Caco-2 (cell line): ENCODE measurements around the gene MTAP. TPM values are rescaled to one million over a fixed set of nuclear protein-coding genes. Genes with fewer than 3 reads are reported as not detected.

Experiments used
- BruUV-seq: library from RNA; stranded (reverse); fragments of 400-500 nt; replicated peaks from 2 replicates; lab custom pipeline; 2021; lab: Mats Ljungman, UMichigan
- CTCF ChIA-PET: fragments of 300-600 bp; sonication (Branson Sonifier 250); formaldehyde crosslinking; loops from one replicate; lab custom pipeline; 2022; ENCODE audit warnings: antibody characterized with exemption; lab: Charles Lee
- POLR2A ChIA-PET: fragments of 300-600 bp; sonication (Branson Sonifier 250); formaldehyde crosslinking; loops from one replicate; lab custom pipeline; 2022; ENCODE audit warnings: antibody characterized with exemption; lab: Charles Lee
- DNase-seq, 2 experiments: peaks; one replicate each; pipeline versions ENCODE4 v3.0.0 to v3.0.0-alpha.2; 2020 to 2022
- H3K27me3 ChIP-seq: replicated peaks from 2 replicates; pipeline ENCODE4 v1.6.0; 2011; ENCODE audit warnings: low read length; ENCODE audit not compliant: control insufficient read depth, insufficient read depth
- H3K36me3 ChIP-seq: 2 replicates; pipeline ENCODE4 v1.5.1; 2011; ENCODE audit warnings: low read length; ENCODE audit not compliant: control insufficient read depth, insufficient read depth
- H3K4me1 ChIP-seq: fragments of 250-450 bp; sonication (Bioruptor Pico); 2 replicates; pipeline ENCODE4 v1.5.1; 2020; ENCODE audit warnings: mild to moderate bottlenecking
- H3K4me3 ChIP-seq: 2 replicates; pipeline ENCODE4 v1.5.1; 2011; ENCODE audit warnings: low read depth, mild to moderate bottlenecking, control low read depth, low read length
- H3K9me3 ChIP-seq: fragments of 250-450 bp; sonication (Bioruptor Pico); 2 replicates; pipeline ENCODE4 v1.5.1; 2020; ENCODE audit warnings: mild to moderate bottlenecking, moderate library complexity
- H3K27ac Mint-ChIP-seq: one replicate; pipeline ENCODE4 v1.8.0; 2022; ENCODE audit warnings: mixed read lengths; ENCODE audit not compliant: unreplicated experiment
- H3K27me3 Mint-ChIP-seq: one replicate; pipeline ENCODE4 v1.8.0; 2022; ENCODE audit warnings: mixed read lengths; ENCODE audit not compliant: insufficient read depth, unreplicated experiment
- H3K36me3 Mint-ChIP-seq: one replicate; pipeline ENCODE4 v1.8.0; 2022; ENCODE audit warnings: mild to moderate bottlenecking, mixed read lengths; ENCODE audit not compliant: insufficient read depth, unreplicated experiment
- H3K4me1 Mint-ChIP-seq: one replicate; pipeline ENCODE4 v1.8.0; 2022; ENCODE audit warnings: low read depth, mixed read lengths; ENCODE audit not compliant: unreplicated experiment
- H3K4me3 Mint-ChIP-seq: one replicate; pipeline ENCODE4 v1.8.0; 2022; ENCODE audit warnings: mild to moderate bottlenecking, moderate library complexity, mixed read lengths; ENCODE audit not compliant: unreplicated experiment
- H3K9me3 Mint-ChIP-seq: one replicate; pipeline ENCODE4 v1.8.0; 2022; ENCODE audit warnings: mixed read lengths; ENCODE audit not compliant: unreplicated experiment
- intact Hi-C: fragments of 100-400 bp; cut with micrococcal nuclease; formaldehyde crosslinking; loops from one replicate; pipeline ENCODE4 v1.10.0; 2022; ENCODE audit not compliant: unreplicated experiment
- total RNA-seq: library from RNA; stranded (reverse); gene quantifications from 2 replicates; pipeline ENCODE4 v1.2.3, GENCODE V29; 2022
- TF ChIP-seq, protein P1 (sequence below), 2 experiments: fragments of 200-600 bp in 1 of 2; IDR thresholded peaks; 1 replicate in 1 of 2; 2 replicates in 1 of 2; pipeline versions ENCODE4 v1.5.1 to v1.8.0; 2011 to 2022; ENCODE audit warnings: antibody characterized with exemption in 1 of 2, control low read depth in 1 of 2, inconsistent platforms in 1 of 2, low read depth in 1 of 2, low read length in 1 of 2, mild to moderate bottlenecking in 1 of 2, moderate library complexity in 1 of 2; ENCODE audit not compliant: insufficient read depth in 1 of 2, severe bottlenecking in 1 of 2, unreplicated experiment in 1 of 2

The MTAP gene
- total RNA-seq, 1 experiment from 2014 or later: 53.3 TPM

DNA sequence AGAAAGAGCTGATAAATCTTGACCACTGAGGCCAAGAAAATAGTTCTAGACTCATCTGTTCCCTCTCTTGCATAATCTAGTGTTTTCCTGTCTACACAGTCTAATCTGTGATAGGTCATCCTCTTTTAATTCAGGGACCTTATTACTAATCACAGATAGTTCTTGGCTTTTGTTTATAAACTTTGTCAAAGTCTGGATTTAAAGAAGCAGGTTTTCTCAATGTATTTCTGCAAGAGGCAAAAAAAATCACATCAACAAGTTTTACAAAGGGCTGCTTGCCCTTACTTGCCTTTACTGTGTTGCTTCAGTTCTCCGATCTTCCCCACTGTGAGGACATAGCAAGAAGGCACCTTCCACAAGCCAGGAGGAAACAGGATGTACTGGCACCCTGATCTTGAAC is 43.9 kb upstream of the MTAP start:
- BruUV-seq: no TSS peak
- Mint-ChIP-seq H3K4me1 (no peaks in the 10 kb centered on the region), H3K4me3 (no peak overlapping the region), H3K27ac (no peak overlapping the region), H3K9me3 (no peaks in the 10 kb centered on the region), H3K27me3 (peaks cover 3% of the 10 kb centered on the region), H3K36me3 (no peaks in the 10 kb centered on the region)
- POLR2A ChIA-PET: interaction anchor here (0.6 kb wide), 1 partner anchor 426 kb away, joined by 3 read pairs; no protein-coding TSS in a partner anchor
- no peak for DNase-seq
- Histone ChIP-seq H3K9me3 (no peaks in the 10 kb centered on the region), H3K27me3 (no peaks in the 10 kb centered on the region), H3K4me1 (no peaks in the 10 kb centered on the region), H3K4me3 (no peak overlapping the region), H3K36me3 (no peaks in the 10 kb centered on the region)
- TF ChIP-seq, protein P1, sequence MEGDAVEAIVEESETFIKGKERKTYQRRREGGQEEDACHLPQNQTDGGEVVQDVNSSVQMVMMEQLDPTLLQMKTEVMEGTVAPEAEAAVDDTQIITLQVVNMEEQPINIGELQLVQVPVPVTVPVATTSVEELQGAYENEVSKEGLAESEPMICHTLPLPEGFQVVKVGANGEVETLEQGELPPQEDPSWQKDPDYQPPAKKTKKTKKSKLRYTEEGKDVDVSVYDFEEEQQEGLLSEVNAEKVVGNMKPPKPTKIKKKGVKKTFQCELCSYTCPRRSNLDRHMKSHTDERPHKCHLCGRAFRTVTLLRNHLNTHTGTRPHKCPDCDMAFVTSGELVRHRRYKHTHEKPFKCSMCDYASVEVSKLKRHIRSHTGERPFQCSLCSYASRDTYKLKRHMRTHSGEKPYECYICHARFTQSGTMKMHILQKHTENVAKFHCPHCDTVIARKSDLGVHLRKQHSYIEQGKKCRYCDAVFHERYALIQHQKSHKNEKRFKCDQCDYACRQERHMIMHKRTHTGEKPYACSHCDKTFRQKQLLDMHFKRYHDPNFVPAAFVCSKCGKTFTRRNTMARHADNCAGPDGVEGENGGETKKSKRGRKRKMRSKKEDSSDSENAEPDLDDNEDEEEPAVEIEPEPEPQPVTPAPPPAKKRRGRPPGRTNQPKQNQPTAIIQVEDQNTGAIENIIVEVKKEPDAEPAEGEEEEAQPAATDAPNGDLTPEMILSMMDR (IDR thresholded peaks at IDR 0.05; ENCODE audit: insufficient read depth in 1 of 2, low read depth in 1 of 2, low read length in 1 of 2, severe bottlenecking in 1 of 2, unreplicated experiment in 1 of 2): no peak
- CTCF ChIA-PET: no interaction called here
- intact Hi-C loops: no loop called here

DNA sequence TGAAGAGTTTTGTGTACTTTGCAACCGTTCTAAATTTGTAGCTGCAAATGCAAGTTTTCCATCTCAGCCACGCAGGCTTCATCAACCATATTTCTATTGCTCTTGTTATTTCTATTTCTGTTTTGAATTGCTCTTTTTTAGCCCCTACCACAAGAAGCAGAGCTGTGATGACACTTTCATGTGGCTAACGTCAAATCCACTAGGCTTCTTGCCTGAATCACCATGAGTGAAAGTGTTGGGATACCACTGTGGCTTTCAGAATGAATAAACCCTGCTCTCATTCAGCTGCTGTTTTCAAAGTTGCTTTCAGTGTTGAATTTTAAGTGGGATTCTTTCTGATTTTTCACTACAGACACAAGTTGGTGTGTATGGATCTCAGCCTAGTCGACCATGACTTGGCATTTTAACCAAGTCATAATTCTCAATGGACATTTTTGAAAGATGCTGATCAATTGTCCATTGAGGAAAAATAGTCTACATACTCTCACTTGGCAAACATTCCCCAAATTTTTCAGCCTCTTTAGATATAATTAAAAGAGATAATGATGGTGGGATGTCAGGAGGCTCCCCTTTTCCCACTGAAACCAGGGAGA is 41.0 kb upstream of the MTAP start:
- no peak overlapping the region for H3K4me3 Mint-ChIP-seq
- CTCF ChIA-PET: no interaction called here
- no peaks in the 10 kb centered on the region for H3K9me3 Mint-ChIP-seq
- TF ChIP-seq, protein P1 (IDR thresholded peaks at IDR 0.05; ENCODE audit: insufficient read depth in 1 of 2, low read depth in 1 of 2, low read length in 1 of 2, severe bottlenecking in 1 of 2, unreplicated experiment in 1 of 2): no peak
- H3K27me3 Mint-ChIP-seq: no peaks in the 10 kb centered on the region
- intact Hi-C loops: no loop called here
- DNase-seq: no peak
- no TSS peak for BruUV-seq
- POLR2A ChIA-PET: no interaction called here
- H3K4me3 ChIP-seq: no peak overlapping the region
- no peaks in the 10 kb centered on the region for H3K4me1 Mint-ChIP-seq
- no peaks in the 10 kb centered on the region for H3K9me3 ChIP-seq
- H3K27me3 ChIP-seq: no peaks in the 10 kb centered on the region
- no peaks in the 10 kb centered on the region for H3K36me3 Mint-ChIP-seq
- no peaks in the 10 kb centered on the region for H3K4me1 ChIP-seq
- H3K27ac Mint-ChIP-seq: no peak overlapping the region
- H3K36me3 ChIP-seq: no peaks in the 10 kb centered on the region

DNA sequence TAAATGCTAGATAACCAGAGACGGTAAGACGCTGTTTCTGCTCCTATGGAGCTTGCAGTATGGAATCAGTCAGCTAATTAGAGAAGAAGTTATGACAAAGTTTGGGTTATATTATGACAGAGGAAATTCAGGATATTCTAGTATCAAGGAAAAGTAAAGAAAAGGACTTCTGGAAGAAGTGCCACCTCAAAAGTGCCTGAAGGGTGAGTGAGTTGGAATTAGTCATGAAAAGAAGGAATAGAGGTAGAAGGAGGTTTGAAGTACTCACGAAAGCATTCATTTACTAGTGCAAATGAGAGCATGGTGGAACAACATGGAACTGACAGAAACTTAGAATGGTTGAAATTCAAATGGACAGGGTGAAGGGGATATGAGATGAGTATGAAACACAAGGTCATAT is 40.4 kb upstream of the MTAP start:
- Mint-ChIP-seq H3K36me3 (no peaks in the 10 kb centered on the region), H3K4me1 (no peaks in the 10 kb centered on the region), H3K27me3 (no peaks in the 10 kb centered on the region), H3K27ac (no peak overlapping the region), H3K4me3 (no peak overlapping the region), H3K9me3 (no peaks in the 10 kb centered on the region)
- ChIA-PET POLR2A (no interaction called here), CTCF (no interaction called here)
- Histone ChIP-seq H3K36me3 (no peaks in the 10 kb centered on the region), H3K27me3 (no peaks in the 10 kb centered on the region), H3K4me3 (no peak overlapping the region), H3K4me1 (no peaks in the 10 kb centered on the region), H3K9me3 (no peaks in the 10 kb centered on the region)
- no peak for DNase-seq
- intact Hi-C loops: no loop called here
- no TSS peak for BruUV-seq
- TF ChIP-seq, protein P1 (IDR thresholded peaks at IDR 0.05; ENCODE audit: insufficient read depth in 1 of 2, low read depth in 1 of 2, low read length in 1 of 2, severe bottlenecking in 1 of 2, unreplicated experiment in 1 of 2): no peak
